Dendritic cell treated with granulocyte-macrophage colony-stimulating factor and Interleukin-4, amounts not matched to agents 40 ng/mL and 50 ng/mL, for 4 days (primary cell): ENCODE data around the gene SEPTIN12.

Experiments used
- H3K27ac Mint-ChIP-seq: one replicate; pipeline ENCODE4 v1.8.0; 2022; ENCODE audit warnings: mild to moderate bottlenecking, mixed read lengths
- H3K27me3 Mint-ChIP-seq: one replicate; pipeline ENCODE4 v1.8.0; 2022; ENCODE audit warnings: mild to moderate bottlenecking, mixed read lengths
- H3K36me3 Mint-ChIP-seq: one replicate; pipeline ENCODE4 v1.8.0; 2022; ENCODE audit warnings: low read depth, mixed read lengths
- H3K4me1 Mint-ChIP-seq: one replicate; pipeline ENCODE4 v1.8.0; 2022; ENCODE audit warnings: low read depth, mixed read lengths
- H3K4me3 Mint-ChIP-seq: one replicate; pipeline ENCODE4 v1.8.0; 2022; ENCODE audit warnings: mild to moderate bottlenecking, moderate library complexity, mixed read lengths
- H3K9me3 Mint-ChIP-seq: one replicate; pipeline ENCODE4 v1.8.0; 2022; ENCODE audit warnings: mixed read lengths
- intact Hi-C: fragments of 100-400 bp; cut with micrococcal nuclease; formaldehyde crosslinking; loops from one replicate; pipeline ENCODE4 v1.15.0; 2022

The SEPTIN12 gene

DNA sequence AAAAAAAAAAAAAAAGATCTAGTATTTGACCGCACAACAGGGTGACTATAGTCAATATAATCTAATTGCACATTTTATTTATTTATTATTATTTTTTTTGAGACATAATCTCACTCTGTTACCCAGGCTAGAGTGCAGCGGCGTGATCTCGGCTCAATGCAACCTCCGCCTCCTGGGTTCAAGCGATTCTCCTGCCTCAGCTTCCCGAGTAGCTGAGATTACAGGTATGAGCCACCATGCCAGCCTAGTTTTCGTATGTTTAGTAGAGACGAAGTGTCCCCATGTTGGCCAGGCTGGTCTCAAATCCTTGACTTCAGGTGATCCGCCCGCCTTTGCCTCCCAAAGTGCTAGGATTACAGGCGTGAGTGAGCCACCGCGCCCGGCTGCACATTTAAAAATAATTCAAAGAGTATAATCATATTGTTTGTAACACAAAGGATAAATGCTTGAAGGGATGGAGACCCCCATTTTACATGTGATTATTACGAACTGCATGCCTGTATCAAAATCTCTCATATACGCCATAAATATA lies 54.9 kb downstream of the SEPTIN12 start:
- Mint-ChIP-seq H3K4me1 (peaks cover 20% of the 10 kb centered on the region), H3K27me3 (no peaks in the 10 kb centered on the region), H3K9me3 (no peaks in the 10 kb centered on the region), H3K27ac (peak overlapping the region; percentile 91), H3K36me3 (peaks cover 34% of the 10 kb centered on the region), H3K4me3 (peak overlapping the region; percentile 99)
- intact Hi-C loops: no loop called here

GRCh38 chr16:4729876-4730275 lies 58.3 kb downstream of the SEPTIN12 start:
- intact Hi-C loops: no loop called here
- no peak overlapping the region for H3K4me3 Mint-ChIP-seq
- no peaks in the 10 kb centered on the region for H3K9me3 Mint-ChIP-seq
- no peaks in the 10 kb centered on the region for H3K27me3 Mint-ChIP-seq
- peaks cover 59% of the 10 kb centered on the region for H3K36me3 Mint-ChIP-seq
- no peak overlapping the region for H3K27ac Mint-ChIP-seq
- H3K4me1 Mint-ChIP-seq: peaks cover 18% of the 10 kb centered on the region

GRCh38 chr16:4728676-4729075 lies 59.5 kb downstream of the SEPTIN12 start:
- peaks cover 50% of the 10 kb centered on the region for H3K36me3 Mint-ChIP-seq
- H3K4me3 Mint-ChIP-seq: no peak overlapping the region
- no peak overlapping the region for H3K27ac Mint-ChIP-seq
- peaks cover 17% of the 10 kb centered on the region for H3K4me1 Mint-ChIP-seq
- H3K27me3 Mint-ChIP-seq: no peaks in the 10 kb centered on the region
- no peaks in the 10 kb centered on the region for H3K9me3 Mint-ChIP-seq
- intact Hi-C loops: no loop called here
